Measurements from ENCODE around the gene ARSJ.

The ARSJ gene

GRCh38 chr4:113987382-113987941 is 8.0 kb upstream of the ARSJ start:
- DNase-seq (ENCODE audit: low read depth) = no peak

DNA sequence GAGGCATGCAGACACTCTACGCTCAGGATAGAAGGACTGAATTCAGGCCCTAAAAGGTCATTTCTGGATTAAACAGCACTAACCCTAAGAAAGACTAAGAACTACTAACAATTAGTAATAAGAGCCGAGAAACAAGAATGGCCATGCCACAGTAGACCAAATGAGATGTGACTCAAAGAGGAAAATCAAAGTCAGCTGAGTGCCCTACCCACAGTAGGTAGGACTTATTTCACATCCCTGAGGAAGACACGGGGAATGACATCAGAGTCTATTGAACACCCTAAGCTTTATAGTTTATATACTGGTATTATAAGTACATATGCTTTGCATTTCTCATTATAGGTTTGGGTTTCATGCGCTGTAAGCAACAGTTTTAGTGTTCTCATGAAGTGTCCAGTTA is 2.7 kb upstream of the ARSJ start:
- DNase-seq (ENCODE audit: low read depth) = no peak

DNA sequence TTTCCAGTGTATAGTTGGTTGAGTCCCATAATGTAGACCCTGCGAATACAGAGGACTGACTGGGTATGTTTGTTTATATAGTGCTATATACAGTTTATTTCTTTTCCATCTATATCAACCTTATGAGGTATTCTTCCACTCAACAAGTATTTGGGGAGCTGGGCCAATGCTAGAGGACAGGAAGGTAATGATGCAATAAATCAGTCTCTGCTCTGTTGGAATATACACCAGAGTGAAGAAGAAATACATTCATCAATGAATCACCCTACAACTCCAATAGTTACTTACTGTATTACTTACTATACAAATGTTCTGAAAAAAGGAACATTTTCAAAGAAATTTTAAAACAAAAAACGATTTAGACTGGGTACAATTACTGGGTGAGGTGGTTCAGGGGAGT is 2.1 kb upstream of the ARSJ start:
- no peak for DNase-seq (ENCODE audit: low read depth)

- no peak for DNase-seq (ENCODE audit: low read depth)
These were observed 613 bp upstream of the ARSJ start for GRCh38 chr4:113979905-113980615.

DNA sequence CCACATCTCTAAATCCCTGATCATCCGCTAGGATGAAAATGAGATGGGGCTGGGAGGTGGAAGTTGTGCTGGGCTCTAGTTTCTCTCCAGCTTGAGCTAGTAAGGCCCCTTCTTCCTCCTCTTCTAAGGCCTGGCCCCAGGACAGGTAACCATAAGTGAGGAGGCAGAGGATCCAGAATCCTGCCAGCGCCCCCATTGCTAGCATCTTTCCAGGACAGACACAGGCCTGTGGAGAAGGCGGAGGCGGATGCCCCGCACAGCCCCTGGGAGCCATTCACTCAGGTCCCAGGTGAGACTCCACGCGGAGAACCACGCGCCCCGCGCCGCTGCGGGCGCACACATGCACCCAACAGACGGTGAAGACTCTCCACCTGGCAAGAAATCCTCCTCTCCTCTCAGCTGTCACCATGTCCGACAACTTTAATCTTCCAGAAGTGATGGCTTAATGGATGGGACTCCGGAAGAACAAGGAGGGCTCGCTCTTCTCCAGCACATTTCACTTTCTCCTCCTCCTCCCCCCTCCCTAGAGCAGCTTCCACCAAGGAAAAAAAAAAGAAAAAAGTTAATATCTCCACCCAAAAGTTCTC is 793 bp downstream of the ARSJ start:
- DNase-seq (ENCODE audit: low read depth) = no peak

- DNase-seq (ENCODE audit: low read depth) = no peak
These were observed 1.3 kb downstream of the ARSJ start for GRCh38 chr4:113978105-113978504.

GRCh38 chr4:113977526-113977855 is 2.0 kb downstream of the ARSJ start:
- DNase-seq (ENCODE audit: low read depth) = no peak

DNA sequence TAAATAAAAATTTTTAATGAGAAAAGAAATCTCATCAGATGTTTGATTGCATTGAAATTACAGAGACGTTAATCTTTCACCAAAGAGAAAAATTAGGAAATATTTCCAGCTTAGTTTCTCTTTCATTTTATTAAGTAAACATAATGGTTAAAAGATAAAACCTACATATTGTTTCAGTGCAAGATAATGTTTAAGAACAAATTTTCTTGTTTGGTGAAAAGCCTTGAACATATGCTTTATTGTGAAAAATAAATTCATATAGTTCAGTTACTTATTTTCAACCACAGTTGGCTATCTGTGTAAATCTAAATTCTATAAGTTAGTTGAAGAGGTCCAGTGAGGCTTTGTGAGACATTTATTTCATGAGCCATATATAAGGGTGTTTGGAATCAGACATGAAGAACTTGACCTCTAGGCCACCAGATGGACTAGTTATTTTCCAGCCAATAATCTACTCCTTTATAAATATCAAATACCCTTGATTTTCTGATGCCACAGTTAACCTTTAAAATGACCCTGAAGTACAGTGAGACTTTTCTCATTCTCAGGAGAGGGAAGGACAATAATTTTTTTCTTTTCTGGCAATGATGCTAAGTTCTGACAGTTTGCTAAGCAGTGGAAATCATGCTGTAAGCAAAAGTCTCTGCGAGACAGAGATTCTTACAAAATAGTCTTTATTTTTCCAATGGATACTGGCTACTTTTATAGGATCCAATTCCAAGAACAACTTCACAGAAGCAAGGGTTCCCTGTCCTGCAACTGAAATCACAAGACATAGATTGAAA is 2.5 kb downstream of the ARSJ start:
- DNase-seq (ENCODE audit: low read depth) = no peak

- no peak for DNase-seq (ENCODE audit: low read depth)
These were observed 3.9 kb downstream of the ARSJ start for GRCh38 chr4:113975578-113975977.

DNA sequence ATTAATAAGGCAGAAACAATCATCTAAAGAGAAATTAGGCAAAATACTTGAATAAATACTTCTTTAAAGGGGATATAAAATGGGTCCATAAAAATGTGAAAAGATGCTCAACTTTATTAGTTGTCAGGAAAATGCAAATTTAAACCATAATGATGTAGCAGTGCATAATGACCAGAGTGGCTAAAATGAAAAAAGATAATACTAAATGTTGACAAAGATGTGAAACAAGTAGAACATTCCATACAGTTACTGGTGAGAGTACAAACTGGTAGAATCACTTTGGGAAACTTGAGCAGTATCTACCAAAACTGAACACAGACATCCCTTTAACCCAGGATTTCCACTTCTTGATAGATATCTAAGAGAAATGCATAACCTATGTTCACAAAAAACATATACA is 5.0 kb downstream of the ARSJ start:
- DNase-seq (ENCODE audit: low read depth) = no peak

GRCh38 chr4:113973345-113973744 is 6.1 kb downstream of the ARSJ start:
- no peak for DNase-seq (ENCODE audit: low read depth)

- DNase-seq (ENCODE audit: low read depth) = no peak
These were observed 6.7 kb downstream of the ARSJ start for GRCh38 chr4:113972781-113973180.

- no peak for DNase-seq (ENCODE audit: low read depth)
These were observed 7.6 kb downstream of the ARSJ start for GRCh38 chr4:113971706-113972360.

- no peak for DNase-seq (ENCODE audit: low read depth)
These were observed 9.6 kb downstream of the ARSJ start for GRCh38 chr4:113969709-113970334.

DNA sequence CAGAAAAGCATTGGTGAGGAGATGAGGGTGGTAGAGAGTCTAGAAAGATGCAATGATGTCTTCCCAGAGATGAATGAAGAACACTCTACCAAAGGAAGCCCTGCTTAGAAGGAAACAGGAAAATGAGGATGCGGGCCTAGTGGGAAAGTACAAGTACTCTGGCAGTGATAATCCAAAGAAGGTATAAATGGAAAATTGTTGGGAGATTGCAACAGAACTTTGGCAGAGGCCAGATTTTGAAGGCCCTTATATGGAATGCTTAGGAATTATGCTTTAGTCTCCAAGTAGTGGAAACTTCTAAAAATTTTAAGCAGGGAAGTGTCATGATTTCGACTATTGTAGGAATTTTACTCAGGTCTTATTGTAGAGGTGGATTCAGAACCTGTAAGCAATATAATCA is 11.0 kb downstream of the ARSJ start:
- no peak for DNase-seq (ENCODE audit: low read depth)

- DNase-seq (ENCODE audit: low read depth) = no peak
These were observed 11.8 kb downstream of the ARSJ start for GRCh38 chr4:113967687-113968086.

DNA sequence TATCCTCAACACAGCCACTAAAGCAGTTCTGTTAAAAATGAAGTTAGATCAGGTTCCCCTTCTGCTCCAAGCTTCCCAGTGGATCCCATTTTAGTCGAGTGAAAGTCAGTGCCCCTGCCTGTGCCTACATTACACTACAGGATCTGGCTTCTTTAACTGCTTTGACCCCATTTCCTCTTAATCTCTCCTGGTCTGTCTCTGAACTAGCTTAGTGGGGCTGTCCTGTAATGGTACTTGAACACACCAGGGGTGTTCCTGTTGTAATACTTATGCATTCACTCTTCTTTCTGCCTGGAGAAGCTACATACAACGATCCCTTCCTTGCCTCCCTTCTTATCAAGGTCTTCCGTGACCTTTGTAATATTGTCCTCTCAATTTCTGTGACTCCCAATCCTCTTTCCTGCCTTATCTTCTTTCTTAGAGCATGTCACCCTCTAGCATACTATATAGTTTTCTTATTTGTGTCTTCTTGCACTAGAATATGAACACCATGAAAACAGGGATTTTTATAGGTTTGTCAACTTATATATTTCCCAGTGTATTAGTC is 16.7 kb downstream of the ARSJ start:
- DNase-seq (ENCODE audit: low read depth) = no peak

- no peak for DNase-seq (ENCODE audit: low read depth)
These were observed 17.5 kb downstream of the ARSJ start for GRCh38 chr4:113962016-113962347.

DNA sequence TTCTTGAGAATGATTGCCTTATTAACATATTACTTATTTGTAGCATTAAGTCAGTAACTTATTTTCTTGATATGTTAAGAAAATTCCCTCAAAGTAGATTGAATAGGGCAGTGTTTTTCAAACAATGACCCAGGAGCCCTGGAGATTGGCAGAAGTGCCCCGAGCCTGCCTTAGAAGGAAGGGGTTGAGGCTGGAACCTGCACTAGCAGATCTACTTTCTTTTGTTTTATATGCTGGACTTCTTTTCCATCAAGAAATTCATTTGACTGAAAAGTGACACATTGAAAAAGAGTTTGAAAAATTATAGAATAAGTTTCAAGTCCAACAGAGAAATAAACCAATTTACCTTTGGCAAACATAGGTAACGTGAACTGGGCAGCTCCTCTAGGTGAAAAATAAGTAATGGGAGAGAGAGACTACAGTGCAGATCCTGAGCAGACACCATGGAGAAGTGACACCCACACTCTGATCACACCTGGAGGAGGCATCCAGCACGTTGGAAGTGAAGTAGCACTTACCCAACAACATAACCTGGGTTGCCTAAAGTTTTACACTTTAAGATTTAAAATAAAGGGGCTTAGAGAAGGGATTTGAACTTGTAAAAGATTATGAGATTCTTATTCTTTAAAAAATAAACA is 18.6 kb downstream of the ARSJ start:
- no peak for DNase-seq (ENCODE audit: low read depth)

DNA sequence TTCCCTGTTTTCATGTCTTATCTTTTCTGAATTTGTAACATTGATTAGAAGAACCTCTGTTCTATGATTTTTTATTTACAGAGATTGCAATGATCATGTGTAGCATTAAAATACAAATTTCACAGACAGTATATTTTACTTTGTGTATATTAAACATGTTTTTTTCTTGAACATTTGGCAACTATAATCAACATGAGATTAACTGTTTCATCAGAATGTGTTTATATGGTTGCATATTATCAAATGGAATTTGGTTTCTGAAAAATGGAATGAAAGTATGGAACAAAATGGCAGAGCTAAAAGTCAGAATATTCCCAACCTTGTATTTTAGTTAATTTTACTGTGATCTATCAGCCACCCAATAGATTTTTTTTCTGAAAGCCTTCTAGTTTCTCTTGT is 19.9 kb downstream of the ARSJ start:
- DNase-seq (ENCODE audit: low read depth) = no peak

DNA sequence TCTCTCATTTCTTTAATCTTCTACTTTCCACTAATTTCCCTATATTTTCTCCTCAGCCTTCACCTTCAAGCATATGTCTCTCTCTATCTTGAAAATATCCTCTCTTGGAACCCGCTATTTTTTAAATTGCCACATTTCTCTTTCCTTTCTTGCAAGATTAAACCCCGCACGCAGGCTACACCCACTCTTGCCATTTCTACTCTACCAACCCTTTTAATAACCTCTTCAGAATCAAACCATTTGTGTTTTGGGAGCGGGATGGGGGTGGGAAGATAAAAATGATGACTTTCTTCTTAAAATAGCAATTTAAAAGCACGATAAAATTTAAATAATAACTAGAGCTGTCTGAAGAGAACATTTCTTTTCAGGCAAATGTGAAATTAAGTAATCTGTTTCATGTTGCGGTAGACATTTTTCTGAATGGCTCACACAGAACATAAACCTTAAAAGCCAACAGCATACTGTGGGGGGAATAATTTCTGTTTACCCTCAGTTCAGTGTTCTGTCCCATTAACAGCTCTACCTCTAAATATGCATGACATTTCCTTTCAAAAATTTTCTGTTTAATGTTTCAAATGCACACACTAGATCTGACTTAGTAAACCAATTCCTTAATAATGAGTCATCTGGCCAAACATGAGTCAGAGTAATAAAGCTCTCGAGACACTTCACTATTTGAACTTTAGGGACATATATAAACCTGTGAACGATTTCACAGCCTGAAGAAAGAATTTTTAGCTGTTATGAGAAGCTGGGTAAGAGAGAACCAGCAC is 20.5 kb downstream of the ARSJ start:
- DNase-seq (ENCODE audit: low read depth) = no peak
